NCI-H460 (cell line): ENCODE data around the gene TRIM49. TPM values are rescaled to one million over a fixed set of nuclear protein-coding genes. Genes with fewer than 3 reads are reported as not detected.
"Not testable (repeated sequence)": the region's sequence is repeated elsewhere in the genome, so short reads cannot be mapped to it uniquely, and the experiment has no call there.

Experiments
- DNase-seq: peaks from one replicate; pipeline ENCODE4 v3.0.0-alpha.2; 2016; ENCODE audit warnings: low read depth; ENCODE audit errors: extremely low read depth
- polyA plus RNA-seq: library from polyadenylated mRNA; depleted of rRNA; stranded (reverse); fragments of >200 nt; gene quantifications from 2 replicates; pipeline ENCODE4 v1.2.3, GENCODE V29; 2014; cell fraction: nucleus; rRNA removed
- small RNA-seq, 2 experiments: library from RNA; depleted of rRNA; stranded (forward); fragments of <200 nt; gene quantifications; one replicate each; pipeline ENCODE3, GENCODE V24; 2014
- total RNA-seq: library from RNA; depleted of rRNA; stranded (reverse); fragments of >200 nt; shearing (Covaris generic); gene quantifications from 2 replicates; pipeline ENCODE4 v1.2.3, GENCODE V29; 2014; rRNA removed

The TRIM49 gene, protein sequence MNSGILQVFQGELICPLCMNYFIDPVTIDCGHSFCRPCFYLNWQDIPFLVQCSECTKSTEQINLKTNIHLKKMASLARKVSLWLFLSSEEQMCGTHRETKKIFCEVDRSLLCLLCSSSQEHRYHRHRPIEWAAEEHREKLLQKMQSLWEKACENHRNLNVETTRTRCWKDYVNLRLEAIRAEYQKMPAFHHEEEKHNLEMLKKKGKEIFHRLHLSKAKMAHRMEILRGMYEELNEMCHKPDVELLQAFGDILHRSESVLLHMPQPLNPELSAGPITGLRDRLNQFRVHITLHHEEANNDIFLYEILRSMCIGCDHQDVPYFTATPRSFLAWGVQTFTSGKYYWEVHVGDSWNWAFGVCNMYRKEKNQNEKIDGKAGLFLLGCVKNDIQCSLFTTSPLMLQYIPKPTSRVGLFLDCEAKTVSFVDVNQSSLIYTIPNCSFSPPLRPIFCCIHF
- not detected in 2 replicates for total RNA-seq
- polyA plus RNA-seq: not detected in 2 replicates

GRCh38 chr11:89808475-89808874 lies at the start of gene TRIM49:
Gene TRIM49, minus strand, starts transcription at chr11:89808575. Its CDS starts 4,106 bp downstream, at chr11:89804469.
- not testable (repeated sequence) for DNase-seq

DNA sequence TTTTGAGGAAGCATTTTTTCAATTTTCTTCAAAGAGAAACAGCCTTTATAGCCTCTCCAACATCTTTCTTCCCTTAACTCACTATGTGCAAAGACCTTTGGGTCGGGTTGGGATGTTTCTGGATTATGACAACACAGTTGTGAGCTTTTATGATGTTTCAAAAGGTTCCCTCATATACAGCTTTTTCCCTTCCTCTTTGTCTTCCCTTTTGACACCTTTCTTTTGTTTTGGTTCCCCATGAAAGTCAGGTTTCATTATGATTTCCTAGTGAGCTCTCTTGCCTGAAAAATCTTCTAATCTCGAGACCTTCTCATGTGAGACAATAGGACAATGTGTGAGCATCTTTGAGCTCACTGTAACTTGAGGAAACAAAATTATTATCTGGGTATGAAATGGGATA lies 18.3 kb upstream of the TRIM49 start:
- DNase-seq: not testable (repeated sequence)

DNA sequence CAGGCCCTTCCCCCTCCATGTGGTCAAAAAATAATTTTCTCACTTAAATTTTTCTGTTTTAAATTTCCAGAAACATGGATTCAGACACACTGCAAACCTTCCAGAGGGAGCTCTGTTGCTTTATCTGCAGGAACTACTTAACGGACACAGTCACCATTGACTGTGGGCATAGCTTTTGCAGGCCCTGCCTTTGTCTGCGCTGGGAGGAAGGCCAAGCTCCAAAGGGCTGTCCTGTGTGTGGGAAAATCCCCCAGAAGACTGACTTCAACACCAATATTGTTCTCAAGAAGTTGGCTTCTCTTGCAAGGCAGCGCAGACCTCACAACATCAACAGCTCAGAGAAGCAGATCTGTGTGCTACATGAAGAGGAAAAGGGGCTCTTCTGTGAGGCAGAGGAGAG lies 11.6 kb upstream of the TRIM49 start:
- DNase-seq: not testable (repeated sequence)

DNA sequence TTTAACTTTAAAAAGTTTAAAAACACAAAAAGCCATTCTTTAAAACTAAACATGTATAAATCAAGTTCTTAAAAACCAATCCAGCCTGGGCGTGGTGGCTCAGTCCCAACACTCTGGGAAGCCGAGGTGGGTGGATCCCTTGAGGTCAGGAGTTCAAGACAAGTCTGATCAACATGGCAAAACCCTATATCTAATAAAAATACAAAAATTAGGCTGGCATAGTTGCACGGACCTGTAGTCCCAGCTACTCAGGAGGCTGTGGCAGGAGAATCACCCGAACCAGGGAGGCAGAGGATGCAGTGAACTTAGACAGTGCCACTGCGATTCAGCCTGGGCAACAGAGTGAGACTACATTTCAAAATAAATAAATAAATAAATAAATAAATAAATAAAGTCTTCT lies 5.2 kb upstream of the TRIM49 start:
- DNase-seq: not testable (repeated sequence)

DNA sequence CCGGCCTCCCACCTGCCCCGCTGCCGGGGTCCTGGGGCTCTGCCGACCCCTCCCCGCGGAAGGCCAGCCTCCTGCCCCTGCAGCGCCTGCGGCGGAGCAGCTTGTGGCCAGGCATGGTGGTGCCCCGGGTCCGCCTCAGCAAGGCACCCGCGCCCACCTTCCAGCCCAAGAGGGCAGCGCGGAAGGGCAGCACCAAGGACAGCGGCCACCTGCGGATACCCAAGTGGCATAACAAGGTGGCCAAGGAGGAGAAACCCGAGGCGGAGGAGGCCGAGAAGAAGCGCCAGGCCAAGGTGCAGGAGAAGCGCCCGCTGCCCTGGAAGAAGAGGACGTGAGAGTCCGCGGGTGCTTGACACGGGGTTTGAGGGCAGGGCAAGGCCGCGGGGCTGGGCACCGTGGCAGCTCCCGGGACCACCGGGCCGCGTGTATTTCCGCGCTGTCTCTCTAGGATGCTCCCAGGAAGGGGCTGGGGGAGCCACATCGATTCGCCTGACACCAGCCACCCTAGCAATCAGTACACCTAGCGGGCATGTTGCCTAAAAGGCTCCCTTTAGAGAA lies 20.8 kb downstream of the TRIM49 start:
- not testable (repeated sequence) for DNase-seq

- DNase-seq: not testable (repeated sequence)
Measured at GRCh38 chr11:89785726-89786125, 22.6 kb downstream of the TRIM49 start.

- not testable (repeated sequence) for DNase-seq
Measured at GRCh38 chr11:89750822-89751221, 57.6 kb downstream of the TRIM49 start.

Small RNAs within 50 kb of the gene (small RNA-seq; reads per million reads assigned to genes)
- 0 reads per million in 2 experiments for gene AP003122.3

Other genes starting within 250 kb of the TRIM49 start
- gene TRIM77, start 98.3 kb downstream of the TRIM49 start, total RNA-seq: not detected in 2 replicates
- gene TRIM64B, start 69.9 kb upstream of the TRIM49 start, total RNA-seq: not detected in 2 replicates
- 0.17 TPM in 1 of 2 replicates, not detected in the other for gene TRIM49D1, start 113.7 kb upstream of the TRIM49 start, total RNA-seq
- not detected in 2 replicates for gene TRIM49D2, start 115.5 kb upstream of the TRIM49 start, total RNA-seq
- gene TRIM64, start 157.5 kb upstream of the TRIM49 start, total RNA-seq: not detected in 2 replicates
- gene TRIM49C, start 222.5 kb upstream of the TRIM49 start, total RNA-seq: not detected in 2 replicates